ENCODE measurements around the gene ATP2B2. TPM values are rescaled to one million over a fixed set of nuclear protein-coding genes. Genes with fewer than 3 reads are reported as not detected.

Gene ATP2B2
- total RNA-seq, 1 donor from 2014 or later = not detected

- H3K4me3 Mint-ChIP-seq = no peak overlapping the region
- H3K4me1 Mint-ChIP-seq = no peaks in the 10 kb centered on the region
- peaks cover 86% of the 10 kb centered on the region for H3K27me3 Mint-ChIP-seq (ENCODE audit: low read depth)
- H3K9me3 Mint-ChIP-seq = no peaks in the 10 kb centered on the region
- no peaks in the 10 kb centered on the region for H3K36me3 Mint-ChIP-seq
- TF ChIP-seq CTCF (IDR thresholded peaks at IDR 0.05; ENCODE audit: unreplicated experiment) = no peak
- no peak overlapping the region for H3K27ac Mint-ChIP-seq
- DNase-seq (ENCODE audit: low spot score in 2 of 2, unreplicated experiment in 2 of 2) = no peak
These were observed 1.9 kb upstream of the ATP2B2 start for GRCh38 chr3:10507331-10507730.

GRCh38 chr3:10506696-10507095 is 1.3 kb upstream of the ATP2B2 start:
- DNase-seq (ENCODE audit: low spot score in 2 of 2, unreplicated experiment in 2 of 2) = no peak
- Mint-ChIP-seq H3K27ac (no peak overlapping the region), H3K27me3 (ENCODE audit: low read depth) (peaks cover 87% of the 10 kb centered on the region), H3K4me1 (no peaks in the 10 kb centered on the region), H3K9me3 (no peaks in the 10 kb centered on the region), H3K4me3 (no peak overlapping the region), H3K36me3 (no peaks in the 10 kb centered on the region)
- no peak for TF ChIP-seq CTCF (IDR thresholded peaks at IDR 0.05; ENCODE audit: unreplicated experiment)

GRCh38 chr3:10505791-10506585 is 602 bp upstream of the ATP2B2 start:
- no peak overlapping the region for H3K27ac Mint-ChIP-seq
- no peak overlapping the region for H3K4me3 Mint-ChIP-seq
- DNase-seq (ENCODE audit: low spot score in 2 of 2, unreplicated experiment in 2 of 2) = no peak
- no peak for TF ChIP-seq CTCF (IDR thresholded peaks at IDR 0.05; ENCODE audit: unreplicated experiment)
- H3K27me3 Mint-ChIP-seq (ENCODE audit: low read depth) = peaks cover 82% of the 10 kb centered on the region
- H3K9me3 Mint-ChIP-seq = no peaks in the 10 kb centered on the region
- H3K36me3 Mint-ChIP-seq = no peaks in the 10 kb centered on the region
- no peaks in the 10 kb centered on the region for H3K4me1 Mint-ChIP-seq

GRCh38 chr3:10504171-10505049 is 976 bp downstream of the ATP2B2 start:
- no peak overlapping the region for H3K4me3 Mint-ChIP-seq

More at GRCh38 chr3:10504171-10505049, 976 bp downstream of the ATP2B2 start:
- no peak for TF ChIP-seq CTCF (IDR thresholded peaks at IDR 0.05; ENCODE audit: unreplicated experiment)
- no peaks in the 10 kb centered on the region for H3K4me1 Mint-ChIP-seq
- H3K27me3 Mint-ChIP-seq (ENCODE audit: low read depth) = peaks cover 79% of the 10 kb centered on the region
- no peaks in the 10 kb centered on the region for H3K36me3 Mint-ChIP-seq
- DNase-seq (ENCODE audit: low spot score in 2 of 2, unreplicated experiment in 2 of 2) = no peak
- no peaks in the 10 kb centered on the region for H3K9me3 Mint-ChIP-seq
- H3K27ac Mint-ChIP-seq = no peak overlapping the region
